HAP-1 (cell line): ENCODE measurements around the gene SMAD2.

Source experiments
- DNase-seq, 2 experiments: peaks; one replicate each; pipeline ENCODE4 v3.0.0-alpha.2; 2016 to 2020; ENCODE audit warnings: low spot score in 2 of 2
- H3K27me3 ChIP-seq: fragments of 250-450 bp; sonication (Bioruptor Pico); 2 replicates; pipeline ENCODE4 v1.5.1; 2020; ENCODE audit warnings: low read depth, mild to moderate bottlenecking, moderate library complexity
- H3K36me3 ChIP-seq: fragments of 250-450 bp; sonication (Bioruptor Pico); replicated peaks from 2 replicates; pipeline ENCODE4 v1.5.1; 2020; ENCODE audit warnings: mild to moderate bottlenecking
- H3K4me1 ChIP-seq: fragments of 250-450 bp; sonication (Bioruptor Pico); 2 replicates; pipeline ENCODE4 v1.5.1; 2020; ENCODE audit warnings: mild to moderate bottlenecking
- H3K4me3 ChIP-seq: fragments of 250-450 bp; sonication (Bioruptor Pico); 2 replicates; pipeline ENCODE4 v1.5.1; 2020; ENCODE audit warnings: mild to moderate bottlenecking, moderate library complexity
- H3K9me3 ChIP-seq: fragments of 250-450 bp; sonication (Bioruptor Pico); 2 replicates; pipeline ENCODE4 v1.5.1; 2020; ENCODE audit warnings: mild to moderate bottlenecking, moderate library complexity
- in situ Hi-C: fragments of 300-500 bp; cut with MboI; formaldehyde crosslinking; loops from 3 replicates; pipeline ENCODE4 v1.14.3; 2020; ENCODE audit warnings: low sequenced_read_pairs, inconsistent platforms, mixed read lengths

The SMAD2 gene

GRCh38 chr18:47898696-47899095, 31.8 kb downstream of the SMAD2 start:
- peaks cover 4% of the 10 kb centered on the region; the same call in 1 of the 2 replicates for H3K9me3 ChIP-seq
- DNase-seq = peak; percentile 40 to 83
- no peaks in the 10 kb centered on the region for H3K27me3 ChIP-seq
- peaks cover 22% of the 10 kb centered on the region for H3K4me1 ChIP-seq
- H3K4me3 ChIP-seq = no peak overlapping the region
- in situ Hi-C loops = no loop called here
- H3K36me3 ChIP-seq = no peaks in the 10 kb centered on the region; the same call in 1 of the 2 replicates

GRCh38 chr18:47898055-47898454, 32.4 kb downstream of the SMAD2 start:
- H3K27me3 ChIP-seq = no peaks in the 10 kb centered on the region
- H3K4me1 ChIP-seq = peaks cover 27% of the 10 kb centered on the region
- H3K36me3 ChIP-seq = no peaks in the 10 kb centered on the region; the same call in 1 of the 2 replicates
- DNase-seq = no peak
- no peak overlapping the region for H3K4me3 ChIP-seq
- in situ Hi-C loops = no loop called here
- H3K9me3 ChIP-seq = no peaks in the 10 kb centered on the region

GRCh38 chr18:47895565-47896250, 34.8 kb downstream of the SMAD2 start:
- no peak for DNase-seq
- in situ Hi-C loops = no loop called here
- H3K4me3 ChIP-seq = no peak overlapping the region
- no peaks in the 10 kb centered on the region for H3K9me3 ChIP-seq
- peaks cover 33% of the 10 kb centered on the region for H3K4me1 ChIP-seq
- no peaks in the 10 kb centered on the region for H3K27me3 ChIP-seq
- peaks cover under 1% of the 10 kb centered on the region for H3K36me3 ChIP-seq

GRCh38 chr18:47893939-47894699, 36.3 kb downstream of the SMAD2 start:
- Histone ChIP-seq H3K4me1 (peaks cover 20% of the 10 kb centered on the region), H3K27me3 (no peaks in the 10 kb centered on the region), H3K4me3 (no peak overlapping the region), H3K9me3 (no peaks in the 10 kb centered on the region), H3K36me3 (peaks cover 6% of the 10 kb centered on the region)
- DNase-seq = no peak
- in situ Hi-C loops = no loop called here

GRCh38 chr18:47893047-47893446, 37.4 kb downstream of the SMAD2 start:
- H3K4me3 ChIP-seq = no peak overlapping the region
- no peaks in the 10 kb centered on the region for H3K27me3 ChIP-seq
- H3K9me3 ChIP-seq = no peaks in the 10 kb centered on the region
- peaks cover 10% of the 10 kb centered on the region for H3K36me3 ChIP-seq
- DNase-seq = peak in 1 of 2 experiments; percentile 25
- peaks cover 11% of the 10 kb centered on the region for H3K4me1 ChIP-seq
- in situ Hi-C loops = no loop called here

- Histone ChIP-seq H3K4me1 (peaks cover 7% of the 10 kb centered on the region), H3K27me3 (no peaks in the 10 kb centered on the region), H3K4me3 (no peak overlapping the region), H3K36me3 (peaks cover 14% of the 10 kb centered on the region), H3K9me3 (no peaks in the 10 kb centered on the region)
- DNase-seq = no peak
- in situ Hi-C loops = no loop called here
Measured at GRCh38 chr18:47888156-47888555, 42.3 kb downstream of the SMAD2 start.

GRCh38 chr18:47887227-47887626, 43.2 kb downstream of the SMAD2 start:
- peaks cover 16% of the 10 kb centered on the region for H3K36me3 ChIP-seq
- no peak overlapping the region for H3K4me3 ChIP-seq
- in situ Hi-C loops = no loop called here
- H3K27me3 ChIP-seq = no peaks in the 10 kb centered on the region
- DNase-seq = no peak
- no peaks in the 10 kb centered on the region for H3K4me1 ChIP-seq
- H3K9me3 ChIP-seq = no peaks in the 10 kb centered on the region

GRCh38 chr18:47883771-47884413, 46.6 kb downstream of the SMAD2 start:
- Histone ChIP-seq H3K36me3 (peaks cover 8% of the 10 kb centered on the region), H3K4me3 (no peak overlapping the region), H3K9me3 (no peaks in the 10 kb centered on the region), H3K4me1 (no peaks in the 10 kb centered on the region), H3K27me3 (no peaks in the 10 kb centered on the region)
- in situ Hi-C loops = no loop called here
- no peak for DNase-seq

GRCh38 chr18:47882641-47883040, 47.8 kb downstream of the SMAD2 start:
- Histone ChIP-seq H3K36me3 (peaks cover 3% of the 10 kb centered on the region), H3K27me3 (no peaks in the 10 kb centered on the region), H3K4me3 (no peak overlapping the region), H3K4me1 (no peaks in the 10 kb centered on the region), H3K9me3 (no peaks in the 10 kb centered on the region)
- DNase-seq = no peak
- in situ Hi-C loops = no loop called here

GRCh38 chr18:47881752-47882455, 48.6 kb downstream of the SMAD2 start:
- H3K4me1 ChIP-seq = no peaks in the 10 kb centered on the region
- in situ Hi-C loops = no loop called here
- no peaks in the 10 kb centered on the region for H3K27me3 ChIP-seq
- H3K9me3 ChIP-seq = no peaks in the 10 kb centered on the region
- peaks cover 2% of the 10 kb centered on the region; the same call in 1 of the 2 replicates for H3K36me3 ChIP-seq
- no peak overlapping the region for H3K4me3 ChIP-seq
- DNase-seq = no peak

GRCh38 chr18:47881042-47881441, 49.4 kb downstream of the SMAD2 start:
- no peaks in the 10 kb centered on the region for H3K27me3 ChIP-seq

GRCh38 chr18:47877892-47878291, 52.6 kb downstream of the SMAD2 start:
- Histone ChIP-seq H3K4me3 (no peak overlapping the region), H3K9me3 (no peaks in the 10 kb centered on the region), H3K36me3 (0 out of 2 replicates have a peak, but pooled peaks cover 2% of the 10 kb centered on the region), H3K4me1 (no peaks in the 10 kb centered on the region), H3K27me3 (no peaks in the 10 kb centered on the region)
- in situ Hi-C loops = no loop called here
- DNase-seq = no peak

More at GRCh38 chr18:47881042-47881441, 49.4 kb downstream of the SMAD2 start:
- no peaks in the 10 kb centered on the region for H3K4me1 ChIP-seq
- DNase-seq = no peak
- H3K36me3 ChIP-seq = peaks cover 2% of the 10 kb centered on the region; the same call in 1 of the 2 replicates
- in situ Hi-C loops = no loop called here
- H3K4me3 ChIP-seq = no peak overlapping the region
- no peaks in the 10 kb centered on the region for H3K9me3 ChIP-seq

- Histone ChIP-seq H3K36me3 (no peaks in the 10 kb centered on the region), H3K9me3 (no peaks in the 10 kb centered on the region), H3K4me3 (no peak overlapping the region), H3K27me3 (no peaks in the 10 kb centered on the region), H3K4me1 (no peaks in the 10 kb centered on the region)
- DNase-seq = no peak
- in situ Hi-C loops = no loop called here
Measured at GRCh38 chr18:47876813-47877212, 53.6 kb downstream of the SMAD2 start.
